DOHH2 (cell line): ENCODE results near the gene INPP4B.

ENCODE experiments used
- H3F3A ChIP-seq: fragments of 200-600 bp; sonication (generic), shearing (Covaris generic); 2 replicates; pipeline ENCODE4 v1.6.0; 2016; ENCODE audit warnings: antibody characterized with exemption, mild to moderate bottlenecking; ENCODE audit not compliant: control insufficient read depth, insufficient read depth
- H3K27ac ChIP-seq: fragments of 200-600 bp; sonication (generic); 2 replicates; pipeline ENCODE4 v1.5.1; 2014; ENCODE audit warnings: low read depth, mild to moderate bottlenecking, low read length, moderate library complexity
- H3K27me3 ChIP-seq: fragments of 200-600 bp; sonication (generic); 2 replicates; pipeline ENCODE4 v1.6.1; 2014; ENCODE audit warnings: mild to moderate bottlenecking, low read length, mixed read lengths; ENCODE audit not compliant: control insufficient read depth
- H3K36me3 ChIP-seq: fragments of 200-600 bp; sonication (generic); 2 replicates; pipeline ENCODE4 v1.6.1; 2014; ENCODE audit warnings: mild to moderate bottlenecking, low read length, moderate library complexity, mixed read lengths; ENCODE audit not compliant: control insufficient read depth
- H3K4me1 ChIP-seq: fragments of 200-600 bp; sonication (generic); 2 replicates; pipeline ENCODE4 v1.6.1; 2014; ENCODE audit warnings: mild to moderate bottlenecking, low read length, mixed read lengths; ENCODE audit not compliant: control insufficient read depth
- H3K4me2 ChIP-seq: fragments of 200-600 bp; sonication (generic); 2 replicates; pipeline ENCODE4 v1.6.0; 2014; ENCODE audit warnings: mild to moderate bottlenecking, low read length, moderate library complexity
- H3K4me3 ChIP-seq: fragments of 200-600 bp; sonication (generic); 2 replicates; pipeline ENCODE4 v1.5.1; 2014; ENCODE audit warnings: mild to moderate bottlenecking, low read length, mixed read lengths
- H3K79me2 ChIP-seq: fragments of 200-600 bp; sonication (generic); 2 replicates; pipeline ENCODE4 v1.6.1; 2014; ENCODE audit warnings: mild to moderate bottlenecking, low read length, mixed read lengths; ENCODE audit not compliant: control insufficient read depth
- H3K9me2 ChIP-seq: fragments of 200-600 bp; sonication (generic); replicated peaks from 2 replicates; pipeline ENCODE4 v1.6.1; 2014; ENCODE audit warnings: mild to moderate bottlenecking, low read length, mixed read lengths; ENCODE audit not compliant: control insufficient read depth
- H3K9me3 ChIP-seq: fragments of 200-600 bp; sonication (generic); 2 replicates; pipeline ENCODE4 v1.6.1; 2014; ENCODE audit warnings: antibody characterized with exemption, low read length, mixed read lengths; ENCODE audit not compliant: control insufficient read depth, insufficient read depth
- H4K20me1 ChIP-seq: fragments of 200-600 bp; sonication (generic); 2 replicates; pipeline ENCODE4 v1.6.0; 2014; ENCODE audit warnings: low read depth, mild to moderate bottlenecking, antibody characterized with exemption, low read length, moderate library complexity; ENCODE audit not compliant: control insufficient read depth, insufficient read depth
- CTCF ChIP-seq: fragments of 200-600 bp; sonication (generic); IDR thresholded peaks from one replicate; pipeline ENCODE4 v1.5.1; 2014; ENCODE audit warnings: antibody characterized with exemption, mild to moderate bottlenecking, low read depth, low read length; ENCODE audit not compliant: poor library complexity, severe bottlenecking
- EZH2phosphoT487 ChIP-seq: fragments of 200-600 bp; sonication (generic); IDR thresholded peaks from 2 replicates; pipeline ENCODE4 v1.6.1; 2017; ENCODE audit warnings: borderline replicate concordance, mild to moderate bottlenecking, antibody characterized with exemption, low read length, moderate library complexity, mixed read lengths

The INPP4B gene

GRCh38 chr4:142161086-142161485, 685.0 kb downstream of the INPP4B start:
- Histone ChIP-seq H3K4me1 (no peaks in the 10 kb centered on the region), H3K4me2 (no peak overlapping the region), H3K79me2 (no peaks in the 10 kb centered on the region), H3K36me3 (no peaks in the 10 kb centered on the region), H3K9me2 (no peaks in the 10 kb centered on the region), H3K27me3 (no peaks in the 10 kb centered on the region), H3K4me3 (no peak overlapping the region), H4K20me1 (no peaks in the 10 kb centered on the region), H3K9me3 (no peaks in the 10 kb centered on the region), H3F3A (no peaks in the 10 kb centered on the region), H3K27ac (no peak overlapping the region)
- TF ChIP-seq EZH2phosphoT487 (no peak), CTCF (no peak)

GRCh38 chr4:142160509-142160908, 685.6 kb downstream of the INPP4B start:
- TF ChIP-seq CTCF, result no peak
- Histone ChIP-seq H3K79me2 (no peaks in the 10 kb centered on the region), H3F3A (no peaks in the 10 kb centered on the region), H3K9me3 (no peaks in the 10 kb centered on the region), H3K36me3 (no peaks in the 10 kb centered on the region), H3K4me1 (no peaks in the 10 kb centered on the region), H3K4me3 (no peak overlapping the region), H3K27me3 (no peaks in the 10 kb centered on the region), H3K27ac (no peak overlapping the region), H3K4me2 (no peak overlapping the region), H3K9me2 (no peaks in the 10 kb centered on the region), H4K20me1 (no peaks in the 10 kb centered on the region)

- Histone ChIP-seq H3K4me3 (no peak overlapping the region), H3F3A (no peaks in the 10 kb centered on the region), H3K4me2 (no peak overlapping the region), H3K79me2 (no peaks in the 10 kb centered on the region), H3K9me3 (no peaks in the 10 kb centered on the region), H4K20me1 (no peaks in the 10 kb centered on the region), H3K27me3 (no peaks in the 10 kb centered on the region), H3K4me1 (no peaks in the 10 kb centered on the region), H3K27ac (no peak overlapping the region), H3K36me3 (no peaks in the 10 kb centered on the region), H3K9me2 (no peaks in the 10 kb centered on the region)
- no peak for TF ChIP-seq EZH2phosphoT487
- no peak for TF ChIP-seq CTCF
These were observed 687.1 kb downstream of the INPP4B start for GRCh38 chr4:142158980-142159379.

- Histone ChIP-seq H3K4me3 (no peak overlapping the region), H3K9me2 (no peaks in the 10 kb centered on the region), H3K9me3 (no peaks in the 10 kb centered on the region), H3K4me1 (no peaks in the 10 kb centered on the region), H3K79me2 (no peaks in the 10 kb centered on the region), H3F3A (no peaks in the 10 kb centered on the region), H3K4me2 (no peak overlapping the region), H3K27me3 (no peaks in the 10 kb centered on the region), H3K27ac (no peak overlapping the region), H4K20me1 (no peaks in the 10 kb centered on the region), H3K36me3 (no peaks in the 10 kb centered on the region)
- TF ChIP-seq EZH2phosphoT487 (no peak), CTCF (no peak)
These were observed 689.8 kb downstream of the INPP4B start for GRCh38 chr4:142156256-142156655.
